CD4-positive, alpha-beta T cell treated with Interleukin-12 subunit alpha and Interleukin-12 subunit beta, for 1 hour (primary cell): ENCODE measurements around the gene NTF4.
"Not testable (repeated sequence)": the region's sequence is repeated elsewhere in the genome, so short reads cannot be mapped to it uniquely, and the experiment has no call there.

Source experiments
- DNase-seq: peaks from one replicate; pipeline ENCODE4 v3.0.0-alpha.2; 2020

The NTF4 gene

GRCh38 chr19:49056101-49056901 is 8.3 kb downstream of the NTF4 start:
- peak; percentile 51 for DNase-seq

- DNase-seq: not testable (repeated sequence)
Observed at GRCh38 chr19:49050376-49051033, 14.1 kb downstream of the NTF4 start.

- DNase-seq: not testable (repeated sequence)
Observed at GRCh38 chr19:49049834-49050233, 14.8 kb downstream of the NTF4 start.

- not testable (repeated sequence) for DNase-seq
Observed at GRCh38 chr19:49049011-49049410, 15.6 kb downstream of the NTF4 start, which contains the start of gene CGB8. Gene CGB8 (minus strand): TSS chr19:49049111. CDS start chr19:49048739, 372 bp downstream.

GRCh38 chr19:49043548-49043947 is 21.1 kb downstream of the NTF4 start, which contains the start of gene CGB5:
Gene CGB5 (plus strand): TSS chr19:49043848. CDS start chr19:49044210, 362 bp downstream.
- not testable (repeated sequence) for DNase-seq

- DNase-seq: not testable (repeated sequence)
Observed at GRCh38 chr19:49042666-49043065, 22.0 kb downstream of the NTF4 start.

- no peak for DNase-seq
Observed at GRCh38 chr19:49042177-49042576, 22.4 kb downstream of the NTF4 start.

- DNase-seq: not testable (repeated sequence)
Observed at GRCh38 chr19:49039736-49040135, 24.9 kb downstream of the NTF4 start.

GRCh38 chr19:49038557-49039276 is 25.9 kb downstream of the NTF4 start:
- not testable (repeated sequence) for DNase-seq

GRCh38 chr19:49038111-49038510 is 26.5 kb downstream of the NTF4 start:
- DNase-seq: not testable (repeated sequence)

- DNase-seq: not testable (repeated sequence)
Observed at GRCh38 chr19:49036815-49037214, 27.8 kb downstream of the NTF4 start, which contains the start of gene CGB1. Gene CGB1 (minus strand): TSS chr19:49036895. CDS start chr19:49036711, 184 bp downstream.

GRCh38 chr19:49031642-49032301 is 32.8 kb downstream of the NTF4 start, which contains the start of gene CGB2:
Gene CGB2 (plus strand): TSS chr19:49031890. CDS start chr19:49032096, 206 bp downstream.
- peak; percentile 57 for DNase-seq

GRCh38 chr19:49030323-49030722 is 34.3 kb downstream of the NTF4 start:
- DNase-seq: not testable (repeated sequence)

GRCh38 chr19:49029749-49030148 is 34.9 kb downstream of the NTF4 start:
- DNase-seq: not testable (repeated sequence)

GRCh38 chr19:49028686-49029085 is 35.9 kb downstream of the NTF4 start:
- DNase-seq: not testable (repeated sequence)

GRCh38 chr19:49025599-49025998 is 39.0 kb downstream of the NTF4 start:
- DNase-seq: not testable (repeated sequence)

GRCh38 chr19:49025088-49025487 is 39.5 kb downstream of the NTF4 start:
- DNase-seq: not testable (repeated sequence)

GRCh38 chr19:49024233-49024632 is 40.4 kb downstream of the NTF4 start, which contains the start of gene CGB3:
Gene CGB3 (minus strand): TSS chr19:49024333. CDS start chr19:49023971, 362 bp downstream.
- not testable (repeated sequence) for DNase-seq

GRCh38 chr19:49022116-49022515 is 42.5 kb downstream of the NTF4 start:
- DNase-seq: no peak

GRCh38 chr19:49020931-49021895 is 43.4 kb downstream of the NTF4 start:
- DNase-seq: no peak

GRCh38 chr19:49020342-49020741 is 44.3 kb downstream of the NTF4 start:
- no peak for DNase-seq
